Measurements from ENCODE around the gene HSPBP1.

The HSPBP1 gene

DNA sequence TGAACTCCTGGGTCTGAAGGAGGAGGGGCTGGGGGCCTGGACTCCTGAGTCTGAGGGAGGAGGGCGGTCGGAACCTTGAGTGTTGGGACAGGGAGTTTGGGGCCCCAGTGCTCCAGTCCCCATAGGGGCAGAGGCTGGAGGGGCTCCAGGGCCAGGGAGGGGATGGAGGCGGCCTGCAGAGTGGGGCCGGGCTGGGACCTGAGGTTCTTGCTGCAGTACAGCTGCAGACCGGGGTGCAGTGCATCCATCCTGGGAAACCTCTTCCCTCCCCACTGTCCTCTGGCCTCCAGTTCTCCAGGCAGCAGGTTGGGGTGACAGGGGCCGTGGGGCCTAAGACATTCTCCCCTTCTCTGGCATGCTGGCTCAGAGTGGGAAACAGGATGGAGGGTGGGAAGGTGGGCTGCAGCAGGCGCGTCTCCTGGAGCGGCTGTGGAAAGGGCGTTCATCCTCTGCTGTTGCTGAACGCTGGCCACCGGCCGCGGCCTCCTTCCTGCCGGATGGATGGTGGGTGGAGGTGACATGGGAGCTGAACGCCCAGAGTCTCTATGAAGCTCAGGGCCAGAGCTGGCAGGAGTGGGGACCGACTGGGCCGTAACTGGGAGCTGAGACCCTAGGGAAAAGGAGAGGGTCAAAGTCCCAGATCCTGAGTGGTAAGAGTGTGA is 5.5 kb upstream of the HSPBP1 start:
- TF ChIP-seq Cebpa-rat (IDR thresholded peaks at IDR 0.05) = no peak
- H3K36me3 ChIP-seq = peaks cover 0 to 23% (median 0%) of the 10 kb centered on the region in 11 experiments; a peak in 10 of 22 replicates
- no peaks in the 10 kb centered on the region for H3K27me3 ChIP-seq
- H3K9me3 ChIP-seq (replicated peaks in 1 of 11) = no peaks in the 10 kb centered on the region
- H3K4me3 ChIP-seq = peak overlapping the region in 7 of 10 experiments; percentile 46 to 68 (median 55); a peak in 8 of 20 replicates
- H3K27ac ChIP-seq = peak overlapping the region in 6 of 11 experiments; percentile 27 to 58 (median 54); a peak in 8 of 22 replicates
- H3K4me2 ChIP-seq = peak overlapping the region in 10 of 11 experiments; percentile 27 to 77 (median 69); a peak in 19 of 22 replicates
- no peaks in the 10 kb centered on the region for H4K20me1 ChIP-seq
- peak overlapping the region in 9 of 11 experiments; percentile 28 to 79 (median 74); a peak in 18 of 22 replicates for H3K9ac ChIP-seq
- H3K4me1 ChIP-seq = peaks cover 12 to 44% (median 39%) of the 10 kb centered on the region in 10 experiments

DNA sequence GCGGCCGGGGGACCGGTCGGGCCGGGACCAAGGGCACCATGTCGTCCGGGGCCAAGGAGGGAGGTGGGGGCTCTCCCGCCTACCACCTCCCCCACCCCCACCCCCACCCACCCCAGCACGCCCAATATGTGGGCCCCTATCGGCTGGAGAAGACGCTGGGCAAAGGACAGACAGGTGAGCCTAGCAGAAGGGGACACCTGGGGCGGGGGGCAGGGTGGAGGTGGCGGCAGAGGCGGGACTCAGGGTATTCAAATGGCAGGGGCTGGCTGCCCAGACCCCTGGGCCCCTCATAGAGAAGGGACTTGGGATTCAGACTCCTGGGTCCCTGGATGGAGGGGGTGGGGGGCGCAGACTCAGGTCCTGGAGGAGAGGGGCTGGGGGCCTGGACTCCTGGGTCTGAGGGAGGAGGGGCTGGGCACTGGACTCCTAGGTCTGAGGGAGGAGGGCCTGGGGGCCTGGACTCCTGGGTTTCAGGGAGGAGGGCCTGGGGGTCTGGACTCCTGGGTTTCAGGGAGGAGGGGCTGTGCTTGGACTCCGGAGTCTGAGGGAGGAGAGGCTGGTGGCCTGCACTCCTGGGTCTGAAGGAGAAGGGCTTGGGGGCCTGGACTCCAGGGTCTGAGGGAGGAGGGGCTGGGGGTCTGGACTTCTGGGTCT is 4.6 kb upstream of the HSPBP1 start:
- Histone ChIP-seq H3K36me3 (peaks cover 0 to 21% (median 0%) of the 10 kb centered on the region in 11 experiments; a peak in 10 of 22 replicates), H3K4me1 (peaks cover 14 to 47% (median 41%) of the 10 kb centered on the region in 10 experiments), H3K4me2 (peak overlapping the region in 10 of 11 experiments; percentile 27 to 77 (median 69); a peak in 19 of 22 replicates), H3K9ac (peak overlapping the region; percentile 48 to 79 (median 71); a peak in 19 of 22 replicates), H3K4me3 (peak overlapping the region in 9 of 10 experiments; percentile 33 to 68 (median 53); a peak in 16 of 20 replicates), H3K27ac (peak overlapping the region in 9 of 11 experiments; percentile 48 to 79 (median 63); a peak in 15 of 22 replicates), H3K27me3 (no peaks in the 10 kb centered on the region), H4K20me1 (no peaks in the 10 kb centered on the region), H3K9me3 (replicated peaks in 1 of 11) (no peaks in the 10 kb centered on the region)
- no peak for TF ChIP-seq Cebpa-rat (IDR thresholded peaks at IDR 0.05)

DNA sequence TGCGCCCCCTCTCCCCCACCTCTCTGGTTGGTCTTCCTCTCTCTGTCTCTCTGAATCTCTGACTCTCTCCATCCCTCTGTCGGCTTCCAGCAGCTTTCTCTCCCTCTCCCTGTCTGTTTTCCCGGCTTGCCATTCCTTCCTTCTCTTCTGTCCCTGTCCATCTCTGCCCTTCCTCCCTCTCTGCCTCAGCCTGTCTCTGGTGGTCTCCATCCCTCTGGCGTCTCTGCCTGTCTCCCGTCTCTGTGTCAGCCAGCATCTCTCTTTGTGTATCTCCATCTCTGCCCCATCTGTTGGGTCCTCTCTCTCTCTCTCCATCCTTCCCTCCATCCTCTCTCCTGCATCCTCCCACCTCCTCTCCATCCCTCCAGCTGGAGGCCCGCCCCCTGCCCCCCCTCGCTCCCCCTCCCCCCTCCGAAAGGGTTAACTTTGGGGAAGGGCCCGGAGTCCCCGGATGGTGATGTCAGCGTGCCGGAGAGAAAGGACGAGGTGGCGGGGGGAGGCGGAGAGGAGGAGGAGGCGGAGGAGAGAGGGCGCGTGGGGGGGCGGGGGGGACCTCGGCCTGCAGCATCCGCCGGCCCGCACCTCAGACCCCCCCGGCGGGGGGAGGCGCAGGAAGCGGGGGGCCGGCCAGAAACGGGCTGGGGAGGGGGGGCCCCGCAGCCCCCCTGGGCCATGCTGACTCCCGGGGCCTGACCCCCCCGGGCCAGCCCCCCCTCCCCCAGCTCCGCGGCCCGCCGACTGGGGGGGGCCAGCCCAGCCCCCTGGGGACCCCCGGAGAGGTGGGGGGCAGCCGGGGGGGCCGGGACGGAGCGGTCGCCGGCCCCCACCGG is 3.9 kb upstream of the HSPBP1 start, which contains the start of gene BRSK1:
Gene BRSK1 (plus strand): TSS at position 450 of the 830 bp plus-strand sequence. CDS start 446 bp downstream, outside the sequence.
- Histone ChIP-seq H3K4me1 (peaks cover 21 to 53% (median 48%) of the 10 kb centered on the region in 10 experiments), H3K27me3 (no peaks in the 10 kb centered on the region), H3K9me3 (replicated peaks in 1 of 11) (no peaks in the 10 kb centered on the region), H3K4me3 (peak within 1 kb of the TSS in 9 of 10 experiments; percentile 33 to 68 (median 53); a peak in 16 of 20 replicates), H3K9ac (peak within 1 kb of the TSS; percentile 48 to 79 (median 71); a peak in 19 of 22 replicates), H3K4me2 (peak within 1 kb of the TSS; percentile 48 to 77 (median 68); a peak in 19 of 22 replicates), H4K20me1 (no peaks in the 10 kb centered on the region), H3K27ac (peak within 1 kb of the TSS in 9 of 11 experiments; percentile 48 to 79 (median 63); a peak in 15 of 22 replicates), H3K36me3 (peaks cover 0 to 14% (median 0%) of the 10 kb centered on the region in 11 experiments; a peak in 9 of 22 replicates)
- no peak for TF ChIP-seq Cebpa-rat (IDR thresholded peaks at IDR 0.05)

DNA sequence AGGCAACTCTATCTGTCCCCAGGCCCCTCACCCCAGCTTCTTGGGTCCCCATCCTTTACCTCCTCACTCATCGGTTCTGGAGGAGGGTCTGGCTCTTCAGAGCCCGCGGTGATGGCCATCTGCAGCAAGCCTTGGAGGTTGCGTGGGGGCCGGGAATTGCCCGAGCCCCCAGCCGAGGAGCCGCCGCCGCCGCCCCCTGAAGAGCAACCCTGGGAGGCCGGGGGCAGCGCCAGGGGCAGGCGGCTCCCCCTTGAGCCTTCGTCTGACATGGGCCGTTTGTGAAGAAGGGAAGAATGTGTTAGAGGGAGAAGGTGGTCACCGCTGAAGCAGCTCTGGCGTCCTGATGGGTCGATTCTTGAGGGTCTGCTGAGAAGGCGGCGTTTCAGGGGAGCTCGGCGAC is 570 bp downstream of the HSPBP1 start:
- peaks cover 40 to 61% (median 58%) of the 10 kb centered on the region in 10 experiments for H3K4me1 ChIP-seq
- peak overlapping the region; percentile 47 to 82 (median 76) for H3K27ac ChIP-seq

DNA sequence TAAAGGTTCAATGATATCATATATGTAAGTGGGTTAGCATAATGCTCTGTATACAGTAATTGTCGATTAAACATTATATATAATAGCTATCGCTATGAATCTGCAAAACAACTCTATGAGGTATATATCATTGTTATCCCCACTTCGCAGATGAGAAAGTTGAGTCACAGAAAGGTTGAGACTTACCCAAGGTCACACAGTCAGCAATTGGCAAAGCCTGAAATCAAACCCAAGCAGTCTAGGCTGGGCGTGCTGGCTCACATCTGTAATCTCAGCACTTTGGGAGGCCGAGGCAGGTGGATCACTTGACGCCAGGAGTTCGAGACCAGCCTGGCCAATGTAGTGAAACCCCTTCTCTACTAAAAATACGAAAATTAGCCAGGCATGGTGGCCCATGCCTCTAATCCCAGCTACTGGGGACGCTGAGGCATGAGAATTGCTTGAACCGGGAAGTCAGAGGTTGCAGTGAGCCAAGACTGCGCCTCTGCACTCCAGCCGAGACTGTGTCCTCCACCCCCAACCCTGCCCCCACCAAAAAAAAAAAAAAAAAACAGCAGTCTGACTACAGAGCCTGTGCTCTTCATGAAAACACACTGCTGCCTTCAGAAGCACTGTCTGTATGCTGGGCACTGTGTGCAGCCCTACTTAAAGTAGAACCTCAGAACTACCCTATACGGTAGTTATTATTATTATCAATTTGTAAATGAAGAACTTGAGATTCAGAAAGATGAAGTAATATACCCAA is 1.3 kb downstream of the HSPBP1 start:
- TF ChIP-seq Cebpa-rat (IDR thresholded peaks at IDR 0.05) = no peak
- peaks cover 5 to 36% (median 25%) of the 10 kb centered on the region in 11 experiments for H3K36me3 ChIP-seq
- no peaks in the 10 kb centered on the region for H3K9me3 ChIP-seq (replicated peaks in 1 of 11)
- H3K9ac ChIP-seq = peak overlapping the region in 6 of 11 experiments; percentile 67 to 80 (median 76); a peak in 9 of 22 replicates
- H3K4me3 ChIP-seq = peak overlapping the region in 2 of 10 experiments; percentile 61 to 68; a peak in 4 of 20 replicates
- H4K20me1 ChIP-seq = 0 out of 22 replicates have a peak, but pooled peaks cover 0 to 6% (median 0%) of the 10 kb centered on the region in 11 experiments
- H3K4me2 ChIP-seq = peak overlapping the region; percentile 79 to 98 (median 94); a peak in 16 of 22 replicates
- peaks cover 40 to 61% (median 57%) of the 10 kb centered on the region in 10 experiments for H3K4me1 ChIP-seq
- peak overlapping the region in 4 of 11 experiments; percentile 76 to 82 (median 80); a peak in 5 of 22 replicates for H3K27ac ChIP-seq
- no peaks in the 10 kb centered on the region for H3K27me3 ChIP-seq

More for the DNA sequence above, 570 bp downstream of the HSPBP1 start:
- Histone ChIP-seq H4K20me1 (0 out of 22 replicates have a peak, but pooled peaks cover 0 to 6% (median 0%) of the 10 kb centered on the region in 11 experiments), H3K9me3 (replicated peaks in 1 of 11) (no peaks in the 10 kb centered on the region), H3K4me2 (peak overlapping the region; percentile 79 to 98 (median 94)), H3K4me3 (peak overlapping the region; percentile 56 to 79 (median 65)), H3K27me3 (no peaks in the 10 kb centered on the region), H3K36me3 (peaks cover 0 to 31% (median 19%) of the 10 kb centered on the region in 11 experiments; a peak in 20 of 22 replicates), H3K9ac (peak overlapping the region; percentile 67 to 80 (median 76))
- TF ChIP-seq Cebpa-rat (IDR thresholded peaks at IDR 0.05) = no peak

DNA sequence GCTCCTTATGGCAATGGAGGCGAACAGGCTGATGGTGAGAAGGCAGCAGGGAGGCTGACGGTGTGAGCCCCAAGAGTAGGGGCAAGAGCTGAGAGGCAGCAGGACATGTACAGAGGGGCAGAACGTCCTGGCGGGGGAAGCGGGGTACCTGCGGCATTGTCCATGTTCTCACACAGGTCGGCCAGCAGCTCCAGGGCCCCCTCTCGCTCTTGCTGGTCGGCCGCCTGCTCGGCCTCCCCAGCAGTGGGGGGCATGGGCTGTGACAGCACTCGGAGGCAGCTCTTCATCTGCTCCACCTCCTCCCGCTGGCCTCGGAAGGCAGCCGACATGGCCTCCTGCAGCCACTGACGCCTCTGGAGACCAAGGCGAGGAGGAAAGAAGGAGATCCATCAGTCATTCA is 2.4 kb downstream of the HSPBP1 start:
- Histone ChIP-seq H3K9me3 (replicated peaks in 1 of 11) (no peaks in the 10 kb centered on the region), H3K4me2 (peak overlapping the region in 7 of 11 experiments; percentile 37 to 74 (median 67); a peak in 10 of 22 replicates), H3K27ac (peak overlapping the region in 5 of 11 experiments; percentile 28 to 54 (median 36); a peak in 8 of 22 replicates), H3K4me3 (no peak overlapping the region), H3K27me3 (no peaks in the 10 kb centered on the region), H3K36me3 (peaks cover 14 to 47% (median 35%) of the 10 kb centered on the region in 11 experiments), H3K4me1 (peaks cover 40 to 55% (median 49%) of the 10 kb centered on the region in 10 experiments), H3K9ac (peak overlapping the region in 5 of 11 experiments; percentile 10 to 44 (median 33); a peak in 5 of 22 replicates), H4K20me1 (0 out of 22 replicates have a peak, but pooled peaks cover 0 to 6% (median 0%) of the 10 kb centered on the region in 11 experiments)
- TF ChIP-seq Cebpa-rat (IDR thresholded peaks at IDR 0.05) = no peak

DNA sequence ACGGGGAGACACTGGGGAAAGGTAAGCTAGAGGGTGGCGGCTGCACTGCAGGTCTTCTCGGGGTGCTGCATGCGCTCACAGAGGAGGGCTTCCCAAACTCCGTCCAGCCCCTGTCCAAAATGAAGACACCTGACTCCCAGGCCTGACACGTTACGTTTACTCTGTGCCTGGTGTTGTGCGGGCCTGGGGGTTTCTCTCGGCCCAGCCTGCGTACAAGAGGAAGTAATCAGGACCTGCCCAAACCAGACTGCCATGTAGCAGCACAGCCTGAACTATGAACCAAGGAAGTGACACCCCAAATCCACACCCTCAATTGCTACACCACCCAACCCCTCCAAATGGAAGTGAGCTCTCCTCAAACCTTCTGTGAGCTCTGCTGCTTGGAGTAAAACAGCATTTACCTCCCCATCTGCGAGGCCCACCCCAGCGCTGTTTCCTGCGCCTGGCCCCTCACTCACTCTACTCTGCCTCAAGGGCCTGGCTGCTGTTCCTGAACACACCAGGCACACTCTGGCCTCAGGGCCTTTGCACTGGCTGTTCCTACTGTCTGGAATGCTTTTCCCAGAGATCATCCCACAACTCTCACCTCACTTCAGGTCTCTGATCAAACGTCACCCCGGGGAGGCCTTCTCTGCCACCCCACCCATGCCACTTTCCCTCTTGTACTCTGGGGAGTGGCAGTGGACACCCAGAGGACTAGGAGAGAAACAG is 3.0 kb downstream of the HSPBP1 start:
- Histone ChIP-seq H3K9me3 (replicated peaks in 1 of 11) (no peaks in the 10 kb centered on the region), H3K4me1 (peaks cover 40 to 55% (median 46%) of the 10 kb centered on the region in 10 experiments), H3K4me3 (no peak overlapping the region), H3K4me2 (peak overlapping the region; percentile 35 to 74 (median 50)), H3K36me3 (peaks cover 20 to 52% (median 42%) of the 10 kb centered on the region in 11 experiments), H3K27ac (peak overlapping the region in 8 of 11 experiments; percentile 15 to 54 (median 34); a peak in 13 of 22 replicates), H4K20me1 (0 out of 22 replicates have a peak, but pooled peaks cover 0 to 6% (median 0%) of the 10 kb centered on the region in 11 experiments), H3K27me3 (no peaks in the 10 kb centered on the region), H3K9ac (peak overlapping the region in 10 of 11 experiments; percentile 3 to 57 (median 27); a peak in 13 of 22 replicates)
- no peak for TF ChIP-seq Cebpa-rat (IDR thresholded peaks at IDR 0.05)

Data from BLaER1 treated with 17β-estradiol and CSF1 and Interleukin-3, amounts not matched to agents 10 nM and 100 nM (cell line).